Panc1 (cell line): ENCODE data around the gene HOXD3. TPM values are rescaled to one million over a fixed set of nuclear protein-coding genes. Genes with fewer than 3 reads are reported as not detected.

Source experiments
- ATAC-seq: fragments of 200-7000 bp; cut with Tn5 transposase; 2 replicates; pipeline ENCODE4 v1.9.1; 2020; ENCODE audit warnings: mild to moderate bottlenecking, moderate library complexity
- BruUV-seq: library from RNA; stranded (reverse); fragments of 400-500 nt; replicated peaks from 2 replicates; lab custom pipeline; 2021; lab: Mats Ljungman, UMichigan
- CTCF ChIA-PET: fragments of 300-600 bp; sonication (Branson Sonifier 250); formaldehyde crosslinking; loops from one replicate; lab custom pipeline; 2022; ENCODE audit warnings: antibody characterized with exemption; lab: Charles Lee
- POLR2A ChIA-PET: fragments of 300-600 bp; sonication (Branson Sonifier 250); formaldehyde crosslinking; loops from one replicate; lab custom pipeline; 2022; ENCODE audit warnings: antibody characterized with exemption; lab: Charles Lee
- DNase-seq: peaks from one replicate; pipeline ENCODE4 v3.0.0-alpha.2; 2010; ENCODE audit warnings: low read depth, low spot score
- H3K27ac ChIP-seq: 2 replicates; pipeline ENCODE4 v1.5.1; 2011; ENCODE audit warnings: mild to moderate bottlenecking, low read length, inconsistent platforms
- H3K27me3 ChIP-seq: fragments of 200-500 bp; sonication (Bioruptor generic); 2 replicates; pipeline ENCODE4 v1.6.0; 2014; ENCODE audit warnings: low read length, inconsistent platforms; ENCODE audit not compliant: control insufficient read depth, insufficient read depth
- H3K36me3 ChIP-seq: fragments of 200-500 bp; sonication (Bioruptor generic); 2 replicates; pipeline ENCODE4 v1.5.1; 2014; ENCODE audit warnings: inconsistent platforms, mild to moderate bottlenecking, low read length, moderate library complexity; ENCODE audit not compliant: control insufficient read depth, insufficient read depth
- H3K4me1 ChIP-seq: 2 replicates; pipeline ENCODE4 v1.5.1; 2011; ENCODE audit warnings: inconsistent platforms, mild to moderate bottlenecking, low read length, moderate library complexity; ENCODE audit not compliant: control insufficient read depth, insufficient read depth
- H3K4me3 ChIP-seq, 2 experiments: 2 replicates each; pipeline ENCODE4 v1.5.1; 2011 to 2012; ENCODE audit warnings: low read depth in 2 of 2, low read length in 2 of 2, mild to moderate bottlenecking in 2 of 2, inconsistent platforms in 1 of 2, moderate library complexity in 1 of 2
- H3K9me3 ChIP-seq: fragments of 200-500 bp; sonication (Bioruptor generic); 2 replicates; pipeline ENCODE4 v1.5.1; 2014; ENCODE audit warnings: low read depth, mild to moderate bottlenecking, inconsistent platforms, low read length, moderate library complexity; ENCODE audit not compliant: control insufficient read depth, insufficient read depth
- POLR2AphosphoS5 ChIP-seq: IDR thresholded peaks from 2 replicates; pipeline ENCODE4 v1.6.1; 2012; ENCODE audit warnings: mild to moderate bottlenecking, low read depth, low read length, moderate library complexity
- SIN3A ChIP-seq: IDR thresholded peaks from 2 replicates; pipeline ENCODE4 v1.6.1; 2012; ENCODE audit warnings: low read depth, mild to moderate bottlenecking, low read length, moderate library complexity, borderline replicate concordance; ENCODE audit not compliant: insufficient read depth
- TCF7L2 ChIP-seq: IDR thresholded peaks from 2 replicates; pipeline ENCODE4 v1.6.1; 2011; ENCODE audit warnings: mild to moderate bottlenecking, low read depth, low read length, inconsistent platforms
- in situ Hi-C: cut with HindIII; loops from 2 replicates; pipeline ENCODE4 v1.10.0; 2016; ENCODE audit warnings: low sequenced_read_pairs, low pct_unique_long_range_greater_than_20kb
- intact Hi-C: fragments of 100-400 bp; cut with micrococcal nuclease; formaldehyde crosslinking; loops from one replicate; pipeline ENCODE4 v1.10.0; 2022; ENCODE audit not compliant: unreplicated experiment
- total RNA-seq: library from RNA; stranded (reverse); gene quantifications from one replicate; pipeline ENCODE4 v1.2.1, GENCODE V29; 2021; ENCODE audit not compliant: unreplicated experiment
- TF ChIP-seq, protein P1 (sequence below), 2 experiments: IDR thresholded peaks; 2 replicates each; pipeline ENCODE4 v1.6.1; 2011 to 2012; ENCODE audit warnings: low read depth in 2 of 2, control low read depth in 1 of 2, low read length in 1 of 2, mild to moderate bottlenecking in 1 of 2, moderate library complexity in 1 of 2; ENCODE audit not compliant: insufficient read depth in 1 of 2
- TF ChIP-seq, protein P2 (sequence below): fragments of 450-650 bp; IDR thresholded peaks from 2 replicates; pipeline ENCODE4 v1.5.1; 2017; ENCODE audit warnings: mild to moderate bottlenecking

Gene HOXD3
- total RNA-seq, 1 experiment from 2014 or later = 1.8 TPM

DNA sequence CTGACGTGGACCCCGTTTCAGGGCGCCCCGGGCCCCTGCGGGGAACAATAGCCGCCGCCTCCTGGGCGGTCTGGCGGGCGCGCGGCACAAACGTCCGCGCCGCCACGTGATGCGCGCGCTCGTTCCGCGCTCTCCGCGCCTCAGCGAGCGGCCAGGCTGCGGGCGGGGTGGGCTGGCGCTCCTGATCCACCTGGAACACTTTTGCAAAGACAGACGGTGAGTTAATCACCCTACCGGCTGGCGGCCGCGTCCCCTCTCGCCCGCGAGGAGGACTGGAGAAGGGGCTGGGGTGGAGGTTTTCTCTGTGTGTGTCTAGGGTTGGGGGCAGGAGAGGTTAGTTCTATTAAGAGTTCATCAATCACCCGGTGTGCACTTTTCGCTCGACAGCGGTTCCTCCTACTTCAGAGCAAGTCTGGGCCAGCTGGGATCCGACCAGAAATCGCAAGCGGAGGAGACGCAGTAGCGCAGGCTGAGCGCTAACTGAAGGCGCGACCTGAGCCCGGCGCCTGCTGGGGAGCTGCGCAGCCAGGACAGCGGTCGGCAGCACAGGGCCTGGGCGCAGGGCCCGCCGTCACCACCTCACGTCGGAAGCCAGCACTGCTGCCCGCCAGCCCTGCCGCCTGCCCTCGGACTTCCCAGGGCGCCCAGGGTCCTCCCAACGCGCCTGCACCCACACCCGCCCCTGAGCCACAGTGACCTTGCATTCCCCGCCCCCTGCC lies 21.1 kb downstream of the HOXD3 start:
- in situ Hi-C loops (no loop called here), intact Hi-C loops (no loop called here)
- no peaks in the 10 kb centered on the region for H3K27me3 ChIP-seq
- no peak for ATAC-seq
- no peaks in the 10 kb centered on the region for H3K4me1 ChIP-seq
- BruUV-seq = no TSS peak
- no peak for DNase-seq
- no peak overlapping the region for H3K27ac ChIP-seq
- TF ChIP-seq, protein P1, sequence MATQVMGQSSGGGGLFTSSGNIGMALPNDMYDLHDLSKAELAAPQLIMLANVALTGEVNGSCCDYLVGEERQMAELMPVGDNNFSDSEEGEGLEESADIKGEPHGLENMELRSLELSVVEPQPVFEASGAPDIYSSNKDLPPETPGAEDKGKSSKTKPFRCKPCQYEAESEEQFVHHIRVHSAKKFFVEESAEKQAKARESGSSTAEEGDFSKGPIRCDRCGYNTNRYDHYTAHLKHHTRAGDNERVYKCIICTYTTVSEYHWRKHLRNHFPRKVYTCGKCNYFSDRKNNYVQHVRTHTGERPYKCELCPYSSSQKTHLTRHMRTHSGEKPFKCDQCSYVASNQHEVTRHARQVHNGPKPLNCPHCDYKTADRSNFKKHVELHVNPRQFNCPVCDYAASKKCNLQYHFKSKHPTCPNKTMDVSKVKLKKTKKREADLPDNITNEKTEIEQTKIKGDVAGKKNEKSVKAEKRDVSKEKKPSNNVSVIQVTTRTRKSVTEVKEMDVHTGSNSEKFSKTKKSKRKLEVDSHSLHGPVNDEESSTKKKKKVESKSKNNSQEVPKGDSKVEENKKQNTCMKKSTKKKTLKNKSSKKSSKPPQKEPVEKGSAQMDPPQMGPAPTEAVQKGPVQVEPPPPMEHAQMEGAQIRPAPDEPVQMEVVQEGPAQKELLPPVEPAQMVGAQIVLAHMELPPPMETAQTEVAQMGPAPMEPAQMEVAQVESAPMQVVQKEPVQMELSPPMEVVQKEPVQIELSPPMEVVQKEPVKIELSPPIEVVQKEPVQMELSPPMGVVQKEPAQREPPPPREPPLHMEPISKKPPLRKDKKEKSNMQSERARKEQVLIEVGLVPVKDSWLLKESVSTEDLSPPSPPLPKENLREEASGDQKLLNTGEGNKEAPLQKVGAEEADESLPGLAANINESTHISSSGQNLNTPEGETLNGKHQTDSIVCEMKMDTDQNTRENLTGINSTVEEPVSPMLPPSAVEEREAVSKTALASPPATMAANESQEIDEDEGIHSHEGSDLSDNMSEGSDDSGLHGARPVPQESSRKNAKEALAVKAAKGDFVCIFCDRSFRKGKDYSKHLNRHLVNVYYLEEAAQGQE (IDR thresholded peaks at IDR 0.05; ENCODE audit: insufficient read depth in 1 of 2, low read depth in 2 of 2, low read length in 1 of 2) = no peak
- no peak for TF ChIP-seq TCF7L2
- TF ChIP-seq, protein P2, sequence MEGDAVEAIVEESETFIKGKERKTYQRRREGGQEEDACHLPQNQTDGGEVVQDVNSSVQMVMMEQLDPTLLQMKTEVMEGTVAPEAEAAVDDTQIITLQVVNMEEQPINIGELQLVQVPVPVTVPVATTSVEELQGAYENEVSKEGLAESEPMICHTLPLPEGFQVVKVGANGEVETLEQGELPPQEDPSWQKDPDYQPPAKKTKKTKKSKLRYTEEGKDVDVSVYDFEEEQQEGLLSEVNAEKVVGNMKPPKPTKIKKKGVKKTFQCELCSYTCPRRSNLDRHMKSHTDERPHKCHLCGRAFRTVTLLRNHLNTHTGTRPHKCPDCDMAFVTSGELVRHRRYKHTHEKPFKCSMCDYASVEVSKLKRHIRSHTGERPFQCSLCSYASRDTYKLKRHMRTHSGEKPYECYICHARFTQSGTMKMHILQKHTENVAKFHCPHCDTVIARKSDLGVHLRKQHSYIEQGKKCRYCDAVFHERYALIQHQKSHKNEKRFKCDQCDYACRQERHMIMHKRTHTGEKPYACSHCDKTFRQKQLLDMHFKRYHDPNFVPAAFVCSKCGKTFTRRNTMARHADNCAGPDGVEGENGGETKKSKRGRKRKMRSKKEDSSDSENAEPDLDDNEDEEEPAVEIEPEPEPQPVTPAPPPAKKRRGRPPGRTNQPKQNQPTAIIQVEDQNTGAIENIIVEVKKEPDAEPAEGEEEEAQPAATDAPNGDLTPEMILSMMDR = no peak
- no peak for TF ChIP-seq POLR2AphosphoS5
- no peak for TF ChIP-seq SIN3A
- ChIA-PET POLR2A (no interaction called here), CTCF (no interaction called here)
- no peaks in the 10 kb centered on the region for H3K36me3 ChIP-seq
- no peaks in the 10 kb centered on the region for H3K9me3 ChIP-seq
- no peak overlapping the region for H3K4me3 ChIP-seq

DNA sequence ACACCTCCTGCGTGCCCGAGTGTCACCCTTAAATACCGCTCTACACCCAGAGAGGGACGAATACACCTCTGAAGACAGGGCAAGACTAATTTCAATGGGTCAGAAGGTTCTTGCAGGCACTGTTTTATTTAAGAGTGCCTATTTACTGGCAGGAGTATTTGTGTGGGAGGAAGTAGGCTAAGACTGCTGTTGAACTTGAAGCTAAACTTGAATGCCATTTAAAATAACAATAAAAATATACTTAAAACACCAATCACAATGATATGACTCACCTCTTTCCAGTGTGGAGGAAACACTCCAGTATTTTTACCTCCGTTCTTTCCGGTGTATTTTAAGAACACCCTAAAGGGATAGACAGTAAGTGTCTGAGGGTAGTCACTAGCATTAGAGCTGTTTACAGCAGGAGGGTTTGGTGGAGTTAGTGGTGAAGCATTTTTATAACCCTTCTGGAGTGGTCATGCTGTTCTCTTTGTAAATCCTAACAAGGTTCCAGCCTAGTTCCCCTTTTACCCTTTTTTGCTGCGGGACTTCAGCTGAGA lies 21.7 kb downstream of the HOXD3 start:
- Histone ChIP-seq H3K4me3 (no peak overlapping the region), H3K27ac (no peak overlapping the region), H3K27me3 (no peaks in the 10 kb centered on the region), H3K36me3 (no peaks in the 10 kb centered on the region), H3K4me1 (no peaks in the 10 kb centered on the region), H3K9me3 (no peaks in the 10 kb centered on the region)
- POLR2A ChIA-PET = no interaction called here
- intact Hi-C loops (no loop called here), in situ Hi-C loops (no loop called here)
- CTCF ChIA-PET = no interaction called here
- ATAC-seq (no peak), DNase-seq (no peak)
- BruUV-seq = no TSS peak
- TF ChIP-seq, protein P1 (IDR thresholded peaks at IDR 0.05; ENCODE audit: insufficient read depth in 1 of 2, low read depth in 2 of 2, low read length in 1 of 2) = no peak
- no peak for TF ChIP-seq SIN3A
- TF ChIP-seq TCF7L2 = no peak
- no peak for TF ChIP-seq POLR2AphosphoS5
- TF ChIP-seq, protein P2 = no peak
